K562 (cell line): ENCODE data around the gene EYA3. TPM values are rescaled to one million over a fixed set of nuclear protein-coding genes. Genes with fewer than 3 reads are reported as not detected.

Source experiments
- ATAC-seq: fragments of 200-7000 bp; cut with Tn5 transposase; 3 replicates; pipeline ENCODE4 v1.9.1; 2020; ENCODE audit warnings: moderate library complexity
- BruUV-seq: library from RNA; stranded (reverse); fragments of 400-500 nt; replicated peaks from 2 replicates; lab custom pipeline; 2021; lab: Mats Ljungman, UMichigan
- CTCF ChIA-PET: fragments of 300-600 bp; formaldehyde crosslinking; extraction: SDS; loops from one replicate; lab custom pipeline; 2021; ENCODE audit warnings: low intra/inter-chr PET ratio; lab: Yijun Ruan, JAX
- POLR2A ChIA-PET: fragments of 300-600, 350-650 bp; sonication (Branson Sonifier 250); formaldehyde crosslinking; extraction: SDS; loops from one replicate; lab custom pipeline; 2021; ENCODE audit warnings: antibody characterized with exemption, inconsistent platforms; lab: Yijun Ruan, JAX
- DNase-seq, 4 experiments: peaks; one replicate each; pipeline versions ENCODE4 v3.0.0 to v3.0.0-alpha.2; 2011 to 2018; ENCODE audit warnings: low spot score in 3 of 4, mixed read lengths in 3 of 4; ENCODE audit errors: extremely low read depth in 1 of 4
- FAIRE-seq: peaks from 2 replicates; lab custom pipeline; 2011; peaks lifted over from hg19 to GRCh38; lab: Jason Lieb, UNC
- H2AFZ ChIP-seq: 2 replicates; pipeline ENCODE4 v1.6.0; 2011; ENCODE audit warnings: low read depth, low read length, control low read depth, inconsistent platforms
- H3K27ac ChIP-seq: fragments of 200-600 bp; 3 replicates; pipeline ENCODE4 v1.8.0; 2011; ENCODE audit warnings: low read depth, mild to moderate bottlenecking, control low read depth, inconsistent platforms, low read length, moderate library complexity, mixed read lengths; ENCODE audit errors: extremely low read depth
- H3K27me3 ChIP-seq, 2 experiments: fragments of 300-600 bp in 1 of 2; 2 replicates in 1 of 2; 3 replicates in 1 of 2; pipeline versions ENCODE4 v1.6.0 to v1.8.0; 2011; ENCODE audit warnings: inconsistent platforms in 2 of 2, low read length in 2 of 2, mild to moderate bottlenecking in 1 of 2, mixed read lengths in 1 of 2, moderate library complexity in 1 of 2; ENCODE audit not compliant: control insufficient read depth in 2 of 2, insufficient read depth in 2 of 2
- H3K36me3 ChIP-seq: fragments of 300-600 bp; 3 replicates; pipeline ENCODE4 v1.8.0; 2011; ENCODE audit warnings: mild to moderate bottlenecking, low read length, inconsistent platforms; ENCODE audit not compliant: control insufficient read depth, insufficient read depth
- H3K4me1 ChIP-seq, 2 experiments: fragments of 200-600 bp in 1 of 2; replicated peaks in 1 of 2; 2 replicates in 1 of 2; 3 replicates in 1 of 2; pipeline versions ENCODE4 v1.5.1 to v1.8.0; 2011; ENCODE audit warnings: inconsistent platforms in 2 of 2, low read length in 2 of 2, mild to moderate bottlenecking in 1 of 2, mixed read lengths in 1 of 2, moderate library complexity in 1 of 2; ENCODE audit not compliant: control insufficient read depth in 2 of 2, insufficient read depth in 2 of 2
- H3K4me2 ChIP-seq: 2 replicates; pipeline ENCODE4 v1.6.1; 2011; ENCODE audit warnings: low read length, control low read depth, inconsistent platforms, mixed read lengths; ENCODE audit not compliant: insufficient read depth
- H3K4me3 ChIP-seq: fragments of 200-600 bp; sonication (generic), shearing (Covaris generic); 2 replicates; pipeline ENCODE4 v1.5.1; 2016; ENCODE audit warnings: control low read depth, inconsistent platforms
- H3K79me2 ChIP-seq: fragments of 200-600 bp; 3 replicates; pipeline ENCODE4 v1.8.0; 2011; ENCODE audit warnings: low read length, inconsistent platforms; ENCODE audit not compliant: control insufficient read depth, insufficient read depth
- H3K9ac ChIP-seq, 2 experiments: 2 replicates each; pipeline versions ENCODE4 v1.6.0 to v1.6.1; 2011; ENCODE audit warnings: low read depth in 2 of 2, low read length in 2 of 2, control low read depth in 1 of 2, inconsistent platforms in 1 of 2, mild to moderate bottlenecking in 1 of 2, mixed read lengths in 1 of 2; ENCODE audit not compliant: insufficient read depth in 1 of 2
- H3K9me1 ChIP-seq: one replicate; pipeline ENCODE4 v1.6.0; 2011; ENCODE audit warnings: inconsistent platforms, mild to moderate bottlenecking, low read length, moderate library complexity; ENCODE audit not compliant: control insufficient read depth, insufficient read depth
- H3K9me3 ChIP-seq: replicated peaks from 2 replicates; pipeline ENCODE4 v1.5.1; 2011; ENCODE audit warnings: low read depth, low read length, inconsistent platforms; ENCODE audit not compliant: control insufficient read depth, insufficient read depth
- H4K20me1 ChIP-seq: replicated peaks from 2 replicates; pipeline ENCODE4 v1.6.1; 2011; ENCODE audit warnings: low read length, inconsistent platforms, mixed read lengths; ENCODE audit not compliant: control insufficient read depth, insufficient read depth
- CBX1 ChIP-seq: sonication (generic); IDR thresholded peaks from 2 replicates; pipeline ENCODE4 v1.6.1; 2016; ENCODE audit warnings: antibody characterized with exemption, low read depth, mild to moderate bottlenecking
- FOXA3 ChIP-seq, 2 experiments: fragments of 450-650 bp in 1 of 2; sonication (generic) in 1 of 2; formaldehyde crosslinking; IDR thresholded peaks in 1 of 2; conservative IDR thresholded peaks in 1 of 2; 2 replicates each; pipeline versions ENCODE4 v1.4.0 to v1.8.0; 2020 to 2022; ENCODE audit warnings: mild to moderate bottlenecking in 2 of 2, missing genetic modification reagents in 1 of 2
- MEIS2 ChIP-seq: fragments of 450-650 bp; IDR thresholded peaks from 2 replicates; pipeline ENCODE4 v1.6.1; 2014; ENCODE audit warnings: mild to moderate bottlenecking; ENCODE audit not compliant: partially characterized antibody
- RBM25 ChIP-seq: fragments of 200-400 bp; formaldehyde crosslinking; IDR thresholded peaks from 2 replicates; pipeline ENCODE4 v1.6.1; 2018; ENCODE audit warnings: low read length, low read depth, moderate library complexity; ENCODE audit not compliant: severe bottlenecking
- SFPQ ChIP-seq: fragments of 200-400 bp; formaldehyde crosslinking; IDR thresholded peaks from 2 replicates; pipeline ENCODE4 v1.6.1; 2017; ENCODE audit warnings: mild to moderate bottlenecking, low read depth, low read length, moderate library complexity
- SPI1 ChIP-seq: IDR thresholded peaks from 2 replicates; pipeline ENCODE4 v1.6.1; 2011; ENCODE audit warnings: low read depth, low read length, control low read depth, borderline replicate concordance
- ZFP1 ChIP-seq: fragments of 450-650 bp; formaldehyde crosslinking; IDR thresholded peaks from 2 replicates; pipeline ENCODE4 v1.4.0; 2020; ENCODE audit warnings: mild to moderate bottlenecking, mixed read lengths
- ZNF212 ChIP-seq: fragments of 450-650 bp; formaldehyde crosslinking; IDR thresholded peaks from 2 replicates; pipeline ENCODE4 v1.4.0; 2020; ENCODE audit warnings: mild to moderate bottlenecking
- ZNF707 ChIP-seq: fragments of 250-450 bp; sonication (Bioruptor Pico); conservative IDR thresholded peaks from 2 replicates; pipeline ENCODE4 v1.8.0; 2022; ENCODE audit warnings: inconsistent platforms, mild to moderate bottlenecking, moderate library complexity
- WGBS: fragments of 100-300 bp; shearing (Covaris generic); methylation state at CpG from one replicate; pipeline ENCODE4 v1.1.6; 2016; ENCODE audit warnings: low coverage, mixed read lengths; ENCODE audit not compliant: insufficient coverage; ENCODE audit errors: missing lambda C conversion rate; 5-methylcytosine and 5-hydroxymethylcytosine counted together
- in situ Hi-C: fragments of 300-500 bp; cut with MboI; formaldehyde crosslinking; loops from 4 replicates; pipeline ENCODE4 v1.15.0; 2018; ENCODE audit warnings: inconsistent platforms, mixed read lengths
- intact Hi-C: fragments of 100-400 bp; cut with micrococcal nuclease; formaldehyde crosslinking; loops from 2 replicates; pipeline ENCODE4 v1.14.2; 2022
- polyA plus RNA-seq, 8 experiments: library from polyadenylated mRNA; depleted of rRNA in 4 of 8; stranded (reverse) in 5 of 8; unstranded in 3 of 8; fragments of >200 nt; fragmentation: Nextera tagmentation in 2 of 8; fragmentation: Illumina TruSeq in 1 of 8; extraction: Ambion mirVana in 2 of 8; extraction: Trizol in 1 of 8; gene quantifications; 2 replicates each; pipeline versions ENCODE4 v1.2.1 to v1.2.3, GENCODE V29; 2011 to 2014; ENCODE audit warnings: inconsistent platforms in 1 of 8, missing spikeins in 1 of 8
- total RNA-seq, 7 experiments: library from RNA; depleted of rRNA in 6 of 7; stranded (reverse); fragments of >200 nt in 6 of 7; fragmentation: Illumina TruSeq in 2 of 7; extraction: Trizol in 2 of 7; gene quantifications; 2 replicates each; pipeline versions ENCODE4 v1.2.1 to v1.2.3, GENCODE V29; 2011 to 2021; ENCODE audit warnings: low replicate concordance in 1 of 7
- TF ChIP-seq, protein P1 (sequence below): sonication (generic); formaldehyde crosslinking; IDR thresholded peaks from 2 replicates; pipeline ENCODE4 v1.9.0; 2022; ENCODE audit warnings: mild to moderate bottlenecking, missing genetic modification reagents
- TF ChIP-seq, protein P2 (sequence below), 2 experiments: IDR thresholded peaks in 1 of 2; conservative IDR thresholded peaks in 1 of 2; 2 replicates each; pipeline ENCODE4 v1.6.1; 2016; ENCODE audit warnings: low read depth in 2 of 2, mild to moderate bottlenecking in 1 of 2, missing compliant biosample characterization in 1 of 2, missing genetic modification characterization in 1 of 2, moderate library complexity in 1 of 2

EYA3 gene
- total and polyA plus RNA-seq, 9 of the 15 experiments (the other 6 are each of a cell fraction or from before 2014, with no cell fraction given) = 21.7 to 64.0 (median 43.6) TPM

DNA sequence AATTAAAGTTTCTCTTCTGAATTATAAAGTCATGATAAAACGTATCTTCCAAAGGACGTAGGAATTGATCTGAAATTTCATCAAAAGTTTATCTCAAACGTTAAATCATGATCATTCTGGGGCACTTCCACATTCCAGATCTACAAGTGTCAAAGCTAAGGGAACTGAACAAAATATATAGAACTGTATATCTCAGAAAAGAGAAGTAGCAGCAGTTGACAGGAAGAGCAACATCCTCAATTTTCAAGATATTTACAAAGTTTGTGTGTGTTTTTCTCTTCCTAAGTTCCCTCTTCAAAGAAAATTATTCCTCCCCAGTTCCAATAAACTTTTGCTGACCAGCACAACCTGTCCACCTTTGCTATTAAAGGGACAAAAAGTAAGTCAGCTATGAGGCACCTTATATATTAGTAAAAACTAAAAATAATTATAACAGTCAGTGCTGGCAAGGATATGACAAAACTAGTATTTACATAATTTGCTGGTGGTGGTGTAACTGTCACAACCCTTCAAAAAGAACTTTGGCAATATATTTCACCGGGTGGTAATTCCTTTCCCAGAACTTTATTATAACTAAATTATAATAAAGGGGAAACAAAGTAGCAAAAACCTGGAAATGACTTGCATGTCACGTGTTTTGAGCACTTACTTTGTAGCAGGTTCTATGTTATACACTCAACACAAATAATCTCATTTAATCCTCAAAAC lies 38.5 kb upstream of the EYA3 start:
- TF ChIP-seq, protein P1, sequence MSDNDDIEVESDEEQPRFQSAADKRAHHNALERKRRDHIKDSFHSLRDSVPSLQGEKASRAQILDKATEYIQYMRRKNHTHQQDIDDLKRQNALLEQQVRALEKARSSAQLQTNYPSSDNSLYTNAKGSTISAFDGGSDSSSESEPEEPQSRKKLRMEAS = no peak
- TF ChIP-seq ZNF212 (CRISPR knock-in tag) (no peak), SFPQ (no peak), RBM25 (peak; percentile 90), SPI1 (peak; percentile 43; the same call in 1 of the 2 replicates), FOXA3 (CRISPR knock-in tag; conservative IDR thresholded peaks at IDR 0.05 in 1 of 2, IDR thresholded peaks at IDR 0.05 in 1 of 2) (0 out of 4 replicates have a peak, but pooled peaks of 1 of the 2 experiments have one; percentile 24), MEIS2 (peak; percentile 58), ZFP1 (no peak), ZNF707 (CRISPR knock-in tag) (no peak), CBX1 (no peak)
- TF ChIP-seq, protein P2, sequence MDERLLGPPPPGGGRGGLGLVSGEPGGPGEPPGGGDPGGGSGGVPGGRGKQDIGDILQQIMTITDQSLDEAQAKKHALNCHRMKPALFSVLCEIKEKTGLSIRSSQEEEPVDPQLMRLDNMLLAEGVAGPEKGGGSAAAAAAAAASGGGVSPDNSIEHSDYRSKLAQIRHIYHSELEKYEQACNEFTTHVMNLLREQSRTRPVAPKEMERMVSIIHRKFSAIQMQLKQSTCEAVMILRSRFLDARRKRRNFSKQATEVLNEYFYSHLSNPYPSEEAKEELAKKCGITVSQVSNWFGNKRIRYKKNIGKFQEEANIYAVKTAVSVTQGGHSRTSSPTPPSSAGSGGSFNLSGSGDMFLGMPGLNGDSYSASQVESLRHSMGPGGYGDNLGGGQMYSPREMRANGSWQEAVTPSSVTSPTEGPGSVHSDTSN (CRISPR knock-in tag; IDR thresholded peaks at IDR 0.05; ENCODE audit: low read depth) = no peak
- TF ChIP-seq, protein P2 (tag; conservative IDR thresholded peaks at IDR 0.05; ENCODE audit: low read depth) = peak; percentile 44
- H3K4me3 ChIP-seq = no peak overlapping the region
- ChIA-PET POLR2A (interaction anchor here (0.6 to 1.0 kb wide), 2 partner anchors 9 to 12 kb away, joined by 3 to 4 read pairs; no protein-coding TSS in a partner anchor), CTCF (no interaction called here)
- BruUV-seq = no TSS peak
- intact Hi-C loops = no loop called here
- no peak overlapping the region for H2AFZ ChIP-seq
- H3K36me3 ChIP-seq = no peaks in the 10 kb centered on the region
- FAIRE-seq = no peak
- 8% methylated on average over 5 of the region's 5 CpGs for WGBS
- no peak for ATAC-seq
- H3K79me2 ChIP-seq = no peaks in the 10 kb centered on the region
- H3K27me3 ChIP-seq = no peaks in the 10 kb centered on the region; a peak in 1 of 5 replicates
- H3K27ac ChIP-seq = no peak overlapping the region
- no peak overlapping the region for H3K9ac ChIP-seq
- no peaks in the 10 kb centered on the region for H3K9me3 ChIP-seq
- in situ Hi-C loops = loop anchor here (10.0 kb wide), 1 partner anchor 908 kb away; no protein-coding TSS in a partner anchor
- H3K9me1 ChIP-seq = no peaks in the 10 kb centered on the region
- DNase-seq = no peak
- H3K4me1 ChIP-seq = peaks cover under 1 to 15% of the 10 kb centered on the region in 2 experiments; a peak in 4 of 5 replicates
- H4K20me1 ChIP-seq = no peaks in the 10 kb centered on the region
- no peak overlapping the region for H3K4me2 ChIP-seq
